Kidney (tissue), 14 donors: ENCODE results near the gene DIDO1. TPM values are rescaled to one million over a fixed set of nuclear protein-coding genes. Genes with fewer than 3 reads are reported as not detected.

Source experiments
- DNase-seq, 5 donors: peaks; one replicate each; pipeline ENCODE4 v3.0.0-alpha.2; 2013 to 2020
- FAIRE-seq: peaks from 2 replicates; lab custom pipeline; 2012; peaks lifted over from hg19 to GRCh38; lab: Jason Lieb, UNC
- H3K27ac ChIP-seq, 2 donors: one replicate each; pipeline ENCODE4 v1.7.0; 2013; ENCODE audit warnings: low read depth in 2 of 2, low read length in 2 of 2, inconsistent platforms in 1 of 2
- H3K27me3 ChIP-seq: one replicate; pipeline ENCODE4 v1.7.1; 2013; ENCODE audit warnings: low read length, inconsistent platforms; ENCODE audit not compliant: control insufficient read depth, insufficient read depth
- H3K36me3 ChIP-seq, 3 donors: one replicate each; pipeline versions ENCODE4 v1.7.0 to v1.7.1; 2013; ENCODE audit warnings: low read length in 3 of 3, control low read depth in 1 of 3, inconsistent platforms in 1 of 3; ENCODE audit not compliant: insufficient read depth in 3 of 3, control insufficient read depth in 2 of 3
- H3K4me1 ChIP-seq, 3 donors: one replicate each; pipeline versions ENCODE4 v1.7.0 to v1.7.1; 2013; ENCODE audit warnings: low read length in 3 of 3, inconsistent platforms in 1 of 3, low read depth in 1 of 3; ENCODE audit not compliant: control insufficient read depth in 2 of 3, insufficient read depth in 2 of 3
- H3K4me3 ChIP-seq, 3 donors: one replicate each; pipeline versions ENCODE4 v1.7.0 to v1.8.1; 2013; ENCODE audit warnings: low read length in 3 of 3, control low read depth in 1 of 3, inconsistent platforms in 1 of 3
- H3K9ac ChIP-seq, 3 donors: one replicate each; pipeline versions ENCODE4 v1.7.0 to v1.7.1; 2013; ENCODE audit warnings: low read length in 3 of 3, control low read depth in 1 of 3, inconsistent platforms in 1 of 3
- H3K9me3 ChIP-seq, 3 donors: one replicate each; pipeline versions ENCODE4 v1.7.0 to v1.7.1; 2013; ENCODE audit warnings: low read length in 3 of 3, control low read depth in 1 of 3, inconsistent platforms in 1 of 3; ENCODE audit not compliant: control insufficient read depth in 2 of 3, insufficient read depth in 1 of 3
- intact Hi-C: fragments of 100-400 bp; cut with DNase I; formaldehyde crosslinking; loops from one replicate; pipeline ENCODE4 v1.11.1; 2022
- polyA plus RNA-seq: library from polyadenylated mRNA; stranded (reverse); fragments of 350-450 nt; fragmentation: Illumina TruSeq; extraction: RNeasy Lipid Tissue Mini Kit (QIAGEN cat#74804); gene quantifications from one replicate; pipeline ENCODE4 v1.2.3, GENCODE V29; 2014; ENCODE audit warnings: low read depth, low replicate concordance; ENCODE audit not compliant: insufficient read depth
- total RNA-seq: library from RNA; stranded (reverse); fragmentation: NEBNext Ultra II Directional; extraction: Animal tissue kit (Norgen Biotek cat#: 25700); gene quantifications from one replicate; pipeline ENCODE4 v1.2.1, GENCODE V29; 2021
- TF ChIP-seq, protein P1 (sequence below): IDR thresholded peaks from 3 replicates; pipeline ENCODE4 v1.5.1; 2012; ENCODE audit warnings: mild to moderate bottlenecking, moderate library complexity, borderline replicate concordance; ENCODE audit not compliant: insufficient read depth; ENCODE audit errors: extremely low read depth
- donor health status: control.
- donor health status: control.
- donor health status: control.
- donor health status: control.
- donor health status: control.
- donor health status: DM: yes; HTN: yes; CAD: no.
- donor health status: Normal renal cell carcinoma (clear cell type).

The DIDO1 gene
- total and polyA plus RNA-seq, 2 donors from 2014 or later: 23.0 to 67.9 TPM

DNA sequence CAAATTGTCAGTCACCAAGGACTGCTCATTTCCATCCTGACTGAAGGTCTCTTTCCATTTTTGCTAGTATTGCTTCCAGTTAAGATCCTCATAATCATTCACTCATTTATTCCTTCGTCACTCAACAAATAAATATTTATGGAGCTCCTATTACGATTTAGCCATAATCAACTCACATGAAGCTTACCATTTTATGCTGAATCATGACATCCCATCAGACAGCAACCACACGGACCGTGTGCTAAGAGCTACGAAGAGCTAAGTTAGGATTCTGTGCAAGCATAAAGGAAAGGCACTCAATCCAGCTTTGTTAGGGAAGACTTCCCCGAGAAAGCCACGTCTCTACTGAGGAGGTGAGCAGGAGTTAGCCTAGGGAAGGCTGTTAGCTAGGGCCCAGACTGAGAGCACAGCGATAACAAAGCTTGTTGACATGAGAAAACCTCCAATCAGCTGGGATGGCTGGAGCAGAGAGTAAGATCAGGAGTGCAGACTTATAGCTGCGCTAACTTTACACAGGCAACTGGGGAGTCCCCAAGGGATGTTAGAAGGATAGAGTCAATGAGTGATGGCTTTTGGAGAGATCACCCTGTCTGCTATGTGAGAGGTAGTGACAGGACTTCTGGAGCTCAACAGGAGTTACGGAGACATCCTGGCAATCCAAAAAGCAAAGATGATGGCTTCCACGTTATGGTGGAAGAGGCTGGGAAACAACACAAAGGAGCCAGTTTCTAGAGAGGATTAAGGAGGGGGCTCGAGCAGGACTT lies 9.1 kb upstream of the DIDO1 start:
- TF ChIP-seq, protein P1, sequence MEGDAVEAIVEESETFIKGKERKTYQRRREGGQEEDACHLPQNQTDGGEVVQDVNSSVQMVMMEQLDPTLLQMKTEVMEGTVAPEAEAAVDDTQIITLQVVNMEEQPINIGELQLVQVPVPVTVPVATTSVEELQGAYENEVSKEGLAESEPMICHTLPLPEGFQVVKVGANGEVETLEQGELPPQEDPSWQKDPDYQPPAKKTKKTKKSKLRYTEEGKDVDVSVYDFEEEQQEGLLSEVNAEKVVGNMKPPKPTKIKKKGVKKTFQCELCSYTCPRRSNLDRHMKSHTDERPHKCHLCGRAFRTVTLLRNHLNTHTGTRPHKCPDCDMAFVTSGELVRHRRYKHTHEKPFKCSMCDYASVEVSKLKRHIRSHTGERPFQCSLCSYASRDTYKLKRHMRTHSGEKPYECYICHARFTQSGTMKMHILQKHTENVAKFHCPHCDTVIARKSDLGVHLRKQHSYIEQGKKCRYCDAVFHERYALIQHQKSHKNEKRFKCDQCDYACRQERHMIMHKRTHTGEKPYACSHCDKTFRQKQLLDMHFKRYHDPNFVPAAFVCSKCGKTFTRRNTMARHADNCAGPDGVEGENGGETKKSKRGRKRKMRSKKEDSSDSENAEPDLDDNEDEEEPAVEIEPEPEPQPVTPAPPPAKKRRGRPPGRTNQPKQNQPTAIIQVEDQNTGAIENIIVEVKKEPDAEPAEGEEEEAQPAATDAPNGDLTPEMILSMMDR: no peak
- Histone ChIP-seq H3K36me3 (peaks cover 4 to 7% (median 5%) of the 10 kb centered on the region in 3 donors), H3K4me1 (peaks cover 0 to 18% (median 2%) of the 10 kb centered on the region in 3 donors), H3K9ac (no peak overlapping the region), H3K9me3 (no peaks in the 10 kb centered on the region), H3K27ac (no peak overlapping the region), H3K27me3 (no peaks in the 10 kb centered on the region), H3K4me3 (peak overlapping the region in 1 of 3 donors; percentile 1)
- FAIRE-seq (no peak), DNase-seq (no peak)
- intact Hi-C loops: no loop called here

DNA sequence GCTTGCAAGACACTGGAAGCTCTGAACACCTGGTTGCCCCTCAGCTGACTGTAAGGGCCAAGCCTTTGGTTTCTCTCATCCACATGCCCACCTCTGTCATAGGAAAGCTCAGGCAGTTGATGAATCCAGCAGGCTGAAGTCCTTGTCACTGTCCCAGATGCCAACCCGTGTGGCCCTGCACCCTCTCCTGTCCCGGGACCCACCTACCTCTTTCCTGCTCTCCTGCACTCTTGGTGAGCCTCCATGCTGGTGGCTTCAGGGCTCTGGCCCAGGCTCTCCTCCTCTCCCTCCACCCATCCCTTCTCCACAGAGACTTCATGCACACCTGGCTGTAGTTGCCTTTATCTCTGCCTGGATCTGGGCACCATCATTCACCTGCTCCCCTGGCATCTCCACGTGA lies 7.7 kb upstream of the DIDO1 start:
- Histone ChIP-seq H3K27me3 (no peaks in the 10 kb centered on the region), H3K36me3 (peaks cover 4 to 7% (median 5%) of the 10 kb centered on the region in 3 donors), H3K9me3 (no peaks in the 10 kb centered on the region), H3K27ac (no peak overlapping the region), H3K4me3 (no peak overlapping the region), H3K4me1 (peaks cover 0 to 15% (median under 1%) of the 10 kb centered on the region in 3 donors), H3K9ac (no peak overlapping the region)
- no peak for FAIRE-seq
- DNase-seq: no peak
- TF ChIP-seq, protein P1: no peak
- intact Hi-C loops: no loop called here

DNA sequence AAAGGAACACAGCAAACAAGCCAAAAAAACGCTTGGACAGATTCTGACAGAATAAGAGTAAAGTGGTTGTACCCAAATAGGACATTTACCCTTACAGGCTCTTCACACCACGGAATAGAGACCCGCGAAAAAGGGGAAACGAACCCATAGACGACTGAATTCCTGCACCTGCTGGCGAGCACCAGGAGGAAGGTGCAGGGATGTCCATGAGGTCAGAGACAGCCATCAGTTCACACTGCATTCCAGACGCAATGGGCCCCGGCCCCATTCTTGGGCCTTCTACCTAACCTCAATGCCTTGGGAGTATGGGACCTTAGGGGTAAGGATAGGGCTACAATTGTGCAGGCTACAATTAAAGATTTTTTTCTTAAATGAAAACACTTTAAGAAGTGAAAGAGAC lies 5.2 kb upstream of the DIDO1 start:
- intact Hi-C loops: no loop called here
- H3K4me3 ChIP-seq: no peak overlapping the region
- H3K4me1 ChIP-seq: peaks cover 0 to 27% (median 10%) of the 10 kb centered on the region in 3 donors
- no peaks in the 10 kb centered on the region for H3K27me3 ChIP-seq
- TF ChIP-seq, protein P1: no peak
- no peak overlapping the region for H3K9ac ChIP-seq
- no peak overlapping the region for H3K27ac ChIP-seq
- peaks cover 4 to 7% (median 5%) of the 10 kb centered on the region in 3 donors for H3K36me3 ChIP-seq
- no peak for FAIRE-seq
- no peaks in the 10 kb centered on the region for H3K9me3 ChIP-seq
- DNase-seq: no peak
